Stimulated activated CD8-positive, alpha-beta memory T cell treated with anti-CD3 and anti-CD28 coated beads, Interleukin-7, amount 100 ng/mL, for 48 hours (primary cell): ENCODE results near the gene PDXK.

Experiments used
- DNase-seq, 2 donors: peaks; one replicate each; pipeline ENCODE4 v3.0.0-alpha.2; 2020; ENCODE audit warnings: low read depth in 1 of 2; ENCODE audit errors: extremely low read depth in 1 of 2

The PDXK gene

GRCh38 chr21:43778469-43779335, 59.8 kb downstream of the PDXK start:
- no peak for DNase-seq

- no peak for DNase-seq
Measured at GRCh38 chr21:43779660-43780059, 60.7 kb downstream of the PDXK start.

- no peak for DNase-seq
Measured at GRCh38 chr21:43781846-43782245, 62.9 kb downstream of the PDXK start.

GRCh38 chr21:43782431-43783097, 63.6 kb downstream of the PDXK start:
- DNase-seq: no peak

GRCh38 chr21:43783098-43783700, 64.3 kb downstream of the PDXK start:
- DNase-seq: no peak

- no peak for DNase-seq
Measured at GRCh38 chr21:43785134-43785533, 66.2 kb downstream of the PDXK start.

- DNase-seq: no peak
Measured at GRCh38 chr21:43786300-43786806, 67.4 kb downstream of the PDXK start.

- no peak for DNase-seq
Measured at GRCh38 chr21:43786807-43787440, 68.0 kb downstream of the PDXK start.

- DNase-seq: peak; percentile 76 to 95
Measured at GRCh38 chr21:43789276-43790009, 70.5 kb downstream of the PDXK start, which contains the start of gene RRP1. Gene RRP1 (plus strand): TSS chr21:43789577. CDS start chr21:43789630, 53 bp downstream.

GRCh38 chr21:43790010-43790524, 71.1 kb downstream of the PDXK start:
- no peak for DNase-seq

- no peak for DNase-seq
Measured at GRCh38 chr21:43792406-43792805, 73.5 kb downstream of the PDXK start.

GRCh38 chr21:43793243-43793642, 74.3 kb downstream of the PDXK start:
- no peak for DNase-seq

GRCh38 chr21:43794311-43794710, 75.4 kb downstream of the PDXK start:
- no peak for DNase-seq

- no peak for DNase-seq
Measured at GRCh38 chr21:43794857-43795256, 75.9 kb downstream of the PDXK start.

GRCh38 chr21:43797415-43797814, 78.5 kb downstream of the PDXK start:
- DNase-seq: no peak

GRCh38 chr21:43797925-43798715, 79.2 kb downstream of the PDXK start:
- no peak for DNase-seq

- DNase-seq: no peak
Measured at GRCh38 chr21:43799301-43799840, 80.4 kb downstream of the PDXK start.

- DNase-seq: no peak
Measured at GRCh38 chr21:43800124-43800523, 81.2 kb downstream of the PDXK start.

- DNase-seq: no peak
Measured at GRCh38 chr21:43800566-43800965, 81.6 kb downstream of the PDXK start.
